ENCODE data around the gene TACC2. TPM values are rescaled to one million over a fixed set of nuclear protein-coding genes. Genes with fewer than 3 reads are reported as not detected.

Gene TACC2
- total and polyA plus RNA-seq, 2 experiments from 2014 or later, result 30.8 to 35.9 TPM

- peaks cover 70% of the 10 kb centered on the region for H3K4me1 Mint-ChIP-seq
- H3K79me2 ChIP-seq (replicated peaks; ENCODE audit: insufficient read depth), result peaks cover 99% of the 10 kb centered on the region
- TF ChIP-seq EZH2phosphoT487 (IDR thresholded peaks at IDR 0.05; ENCODE audit: unreplicated experiment) (no peak), EZH2 (IDR thresholded peaks at IDR 0.05; ENCODE audit: low read depth, unreplicated experiment) (no peak)
- H3K36me3 ChIP-seq (ENCODE audit: insufficient read depth), result no peaks in the 10 kb centered on the region
- H3K27ac ChIP-seq (ENCODE audit: low read depth), result 0 out of 2 replicates have a peak overlapping the region, but pooled peaks have one; percentile 55
- H3K4me1 ChIP-seq (ENCODE audit: insufficient read depth), result peaks cover 56% of the 10 kb centered on the region
- H3F3A ChIP-seq (replicated peaks; ENCODE audit: low read depth), result no peaks in the 10 kb centered on the region; the same call in 1 of the 2 replicates
- no peaks in the 10 kb centered on the region for H3K27me3 ChIP-seq (ENCODE audit: insufficient read depth)
- peak overlapping the region; percentile 43 for H3K27ac Mint-ChIP-seq
- no peak overlapping the region for H3K4me3 Mint-ChIP-seq
- H3K9me3 Mint-ChIP-seq, result no peaks in the 10 kb centered on the region
- peaks cover 23% of the 10 kb centered on the region for H4K20me1 ChIP-seq (replicated peaks; ENCODE audit: insufficient read depth)
- H3K4me2 ChIP-seq, result 0 out of 2 replicates have a peak overlapping the region, but pooled peaks have one; percentile 14
- H3K36me3 Mint-ChIP-seq (ENCODE audit: low read depth), result peaks cover 5% of the 10 kb centered on the region; the same call in 1 of the 3 replicates
- DNase-seq (ENCODE audit: low spot score) (no peak), ATAC-seq (peak; percentile 7; the same call in 1 of the 3 replicates)
- no peak overlapping the region for H3K4me3 ChIP-seq
- H2AFZ ChIP-seq, result no peak overlapping the region
- no peaks in the 10 kb centered on the region for H3K9me2 ChIP-seq (ENCODE audit: insufficient read depth)
- peaks cover 7% of the 10 kb centered on the region for H3K27me3 Mint-ChIP-seq (ENCODE audit: insufficient read depth, low read depth, poor library complexity)
Observed at GRCh38 chr10:122186816-122187810, 198.2 kb downstream of the TACC2 start.

GRCh38 chr10:122188706-122189105 lies 199.7 kb downstream of the TACC2 start:
- ATAC-seq, result no peak

More at GRCh38 chr10:122188706-122189105, 199.7 kb downstream of the TACC2 start:
- TF ChIP-seq ZNF462 (CRISPR knock-in tag; IDR thresholded peaks at IDR 0.05), result no peak
- TF ChIP-seq CTCF (conservative IDR thresholded peaks at IDR 0.05; ENCODE audit: low read depth in 2 of 2), result no peak
- no peak for TF ChIP-seq CREB1 (CRISPR knock-in tag; IDR thresholded peaks at IDR 0.05; ENCODE audit: low read depth)
- no peak for TF ChIP-seq EZH2 (IDR thresholded peaks at IDR 0.05; ENCODE audit: low read depth, unreplicated experiment)
- Histone ChIP-seq H3K4me2 (no peak overlapping the region), H3K27me3 (ENCODE audit: insufficient read depth) (no peaks in the 10 kb centered on the region), H2AFZ (no peak overlapping the region), H3K79me2 (replicated peaks; ENCODE audit: insufficient read depth) (peaks cover 100% of the 10 kb centered on the region), H3F3A (replicated peaks; ENCODE audit: low read depth) (no peaks in the 10 kb centered on the region), H3K4me1 (ENCODE audit: insufficient read depth) (peaks cover 46% of the 10 kb centered on the region), H4K20me1 (replicated peaks; ENCODE audit: insufficient read depth) (peaks cover 33% of the 10 kb centered on the region), H3K4me3 (no peak overlapping the region), H3K27ac (ENCODE audit: low read depth) (no peak overlapping the region), H3K36me3 (ENCODE audit: insufficient read depth) (no peaks in the 10 kb centered on the region), H3K9me2 (ENCODE audit: insufficient read depth) (no peaks in the 10 kb centered on the region)
- Mint-ChIP-seq H3K4me1 (peaks cover 69% of the 10 kb centered on the region), H3K27me3 (ENCODE audit: insufficient read depth, low read depth, poor library complexity) (peaks cover 6% of the 10 kb centered on the region), H3K9me3 (no peaks in the 10 kb centered on the region), H3K36me3 (ENCODE audit: low read depth) (peaks cover 5% of the 10 kb centered on the region; the same call in 2 of the 3 replicates), H3K4me3 (no peak overlapping the region), H3K27ac (no peak overlapping the region)
- no peak for DNase-seq (ENCODE audit: low spot score)
